ENCODE measurements around the gene RAD9A. TPM values are rescaled to one million over a fixed set of nuclear protein-coding genes. Genes with fewer than 3 reads are reported as not detected.

RAD9A gene
- total and polyA plus RNA-seq, 9 of the 15 experiments (the other 6 are each of a cell fraction or from before 2014, with no cell fraction given): 1.4 to 41.2 (median 16.1) TPM

GRCh38 chr11:67353317-67354074 is 38.3 kb upstream of the RAD9A start, which contains the start of gene POLD4 (continued):
- TF ChIP-seq ID3 (CRISPR knock-in tag; IDR thresholded peaks at IDR 0.05): no peak
- TF ChIP-seq ID3 (tag; IDR thresholded peaks at IDR 0.05): 0 out of 2 replicates have a peak, but pooled peaks have one; percentile 44
- TF ChIP-seq ATF1 (CRISPR knock-in tag; IDR thresholded peaks at IDR 0.05): no peak
- peak; percentile 57; the same call in 1 of the 2 replicates for TF ChIP-seq ATF1 (tag; IDR thresholded peaks at IDR 0.05)
- no peak for TF ChIP-seq TSHZ1 (CRISPR knock-in tag; IDR thresholded peaks at IDR 0.05)
- TF ChIP-seq HDGF (IDR thresholded peaks at IDR 0.05): 0 out of 2 replicates have a peak, but pooled peaks have one; percentile 6
- no peak for TF ChIP-seq ZNF551 (CRISPR knock-in tag; IDR thresholded peaks at IDR 0.05)
- no peak; the same call in 1 of the 2 replicates for TF ChIP-seq ATF3 (IDR thresholded peaks at IDR 0.05)
- TF ChIP-seq ATF3 (CRISPR knock-in tag; conservative IDR thresholded peaks at IDR 0.05): no peak
- no peak; the same call in 1 of the 2 replicates for TF ChIP-seq TEAD4 (IDR thresholded peaks at IDR 0.05; ENCODE audit: low read length)
- TF ChIP-seq TEAD4 (CRISPR knock-in tag; IDR thresholded peaks at IDR 0.05; ENCODE audit: borderline replicate concordance): no peak
- TF ChIP-seq CGGBP1 (CRISPR knock-in tag; IDR thresholded peaks at IDR 0.05): 0 out of 2 replicates have a peak, but pooled peaks have one; percentile 47
- TF ChIP-seq PHB (CRISPR knock-in tag; IDR thresholded peaks at IDR 0.05): no peak
- no peak; the same call in 1 of the 2 replicates for TF ChIP-seq ZNF740 (CRISPR knock-in tag; IDR thresholded peaks at IDR 0.05)
- TF ChIP-seq ZNF740 (tag; IDR thresholded peaks at IDR 0.05): 0 out of 4 replicates have a peak, but pooled peaks of 1 of the 2 experiments have one; percentile 58
- TF ChIP-seq THRB (CRISPR knock-in tag; conservative IDR thresholded peaks at IDR 0.05): no peak
- peak; percentile 84 for TF ChIP-seq FOS (IDR thresholded peaks at IDR 0.05; ENCODE audit: extremely low read depth, insufficient read length)
- no peak for TF ChIP-seq USF1 (CRISPR knock-in tag; IDR thresholded peaks at IDR 0.05)
